Left lung (tissue), 10 donors: Measurements from ENCODE around the gene SPOCK1. TPM values are rescaled to one million over a fixed set of nuclear protein-coding genes. Genes with fewer than 3 reads are reported as not detected.

ENCODE experiments used
- ATAC-seq: fragments of 200-7000 bp; cut with Tn5 transposase; one replicate; pipeline ENCODE4 v1.9.1; 2020; ENCODE audit warnings: moderate library complexity
- DNase-seq, 4 donors: peaks; one replicate each; pipeline ENCODE4 v3.0.0-alpha.2; 2013 to 2020
- H3K27ac ChIP-seq, 2 donors: fragments of 200-600 bp; sonication (generic) in 1 of 2; one replicate each; pipeline versions ENCODE4 v1.5.0 to v1.8.0; 2020 to 2021
- H3K27me3 ChIP-seq, 2 donors: fragments of 200-600 bp; sonication (generic) in 1 of 2; one replicate each; pipeline versions ENCODE4 v1.5.0 to v1.8.0; 2020 to 2021
- H3K36me3 ChIP-seq, 2 donors: fragments of 200-600 bp; sonication (generic) in 1 of 2; one replicate each; pipeline versions ENCODE4 v1.5.0 to v1.8.0; 2020 to 2021
- H3K4me1 ChIP-seq, 2 donors: fragments of 200-600 bp; one replicate each; pipeline ENCODE4 v1.8.0; 2021
- H3K4me3 ChIP-seq, 2 donors: fragments of 200-600 bp; sonication (generic) in 1 of 2; one replicate each; pipeline versions ENCODE4 v1.5.0 to v1.8.0; 2020 to 2021; ENCODE audit warnings: mild to moderate bottlenecking in 1 of 2
- H3K9me3 ChIP-seq, 2 donors: fragments of 200-600 bp; sonication (generic) in 1 of 2; one replicate each; pipeline versions ENCODE4 v1.5.0 to v1.8.0; 2020 to 2021
- intact Hi-C, 2 donors: fragments of 100-400 bp; cut with DNase I; formaldehyde crosslinking; loops; one replicate each; pipeline versions ENCODE4 v1.11.2 to v1.14.2; 2022
- polyA plus RNA-seq, 6 donors: library from polyadenylated mRNA; unstranded; fragments of 120-200 nt; gene quantifications; one replicate each; pipeline ENCODE4 v1.2.1, GENCODE V29; 2013; ENCODE audit not compliant: insufficient read length in 6 of 6
- total RNA-seq, 2 donors: library from RNA; stranded (reverse); fragmentation: NEBNext Ultra II Directional; extraction: Animal tissue kit (Norgen Biotek cat#: 25700); gene quantifications; one replicate each; pipeline ENCODE4 v1.2.1, GENCODE V29; 2021
- TF ChIP-seq, protein P1 (sequence below), 2 donors: fragments of 200-600 bp; sonication (generic) in 1 of 2; IDR thresholded peaks; one replicate each; pipeline versions ENCODE4 v1.5.0 to v1.8.0; 2021; ENCODE audit warnings: antibody characterized with exemption in 2 of 2
- donor health status: DM: no; HTN: yes; CAD: no.
- donor health status: DM: no; HTN: no; CAD: no.

The SPOCK1 gene
- total and polyA plus RNA-seq, 8 donors: 0.43 to 7.6 (median 0.73) TPM

DNA sequence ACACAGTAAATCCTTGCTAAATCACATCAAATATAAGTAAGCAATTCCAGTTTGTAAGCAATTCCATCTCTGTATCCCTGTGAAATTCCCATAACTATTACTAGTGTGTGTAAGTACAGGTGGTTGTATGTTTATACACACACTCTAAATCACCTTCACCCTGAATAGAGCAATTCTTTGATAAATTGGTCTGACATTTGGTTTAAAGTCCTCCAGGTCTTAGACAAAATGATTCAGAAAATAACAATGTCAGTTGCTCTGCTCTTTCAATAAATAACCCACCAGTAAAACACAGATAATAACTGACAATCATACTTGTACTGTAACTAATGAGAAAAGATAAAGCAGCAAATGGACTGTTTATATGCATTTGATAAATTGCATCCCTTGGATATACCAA, 226.3 kb downstream of the SPOCK1 start:
- Histone ChIP-seq H3K4me1 (no peaks in the 10 kb centered on the region), H3K27ac (no peak overlapping the region), H3K27me3 (no peaks in the 10 kb centered on the region), H3K36me3 (no peaks in the 10 kb centered on the region), H3K4me3 (no peak overlapping the region), H3K9me3 (no peaks in the 10 kb centered on the region)
- intact Hi-C loops: no loop called here
- DNase-seq (no peak), ATAC-seq (no peak)
- TF ChIP-seq, protein P1, sequence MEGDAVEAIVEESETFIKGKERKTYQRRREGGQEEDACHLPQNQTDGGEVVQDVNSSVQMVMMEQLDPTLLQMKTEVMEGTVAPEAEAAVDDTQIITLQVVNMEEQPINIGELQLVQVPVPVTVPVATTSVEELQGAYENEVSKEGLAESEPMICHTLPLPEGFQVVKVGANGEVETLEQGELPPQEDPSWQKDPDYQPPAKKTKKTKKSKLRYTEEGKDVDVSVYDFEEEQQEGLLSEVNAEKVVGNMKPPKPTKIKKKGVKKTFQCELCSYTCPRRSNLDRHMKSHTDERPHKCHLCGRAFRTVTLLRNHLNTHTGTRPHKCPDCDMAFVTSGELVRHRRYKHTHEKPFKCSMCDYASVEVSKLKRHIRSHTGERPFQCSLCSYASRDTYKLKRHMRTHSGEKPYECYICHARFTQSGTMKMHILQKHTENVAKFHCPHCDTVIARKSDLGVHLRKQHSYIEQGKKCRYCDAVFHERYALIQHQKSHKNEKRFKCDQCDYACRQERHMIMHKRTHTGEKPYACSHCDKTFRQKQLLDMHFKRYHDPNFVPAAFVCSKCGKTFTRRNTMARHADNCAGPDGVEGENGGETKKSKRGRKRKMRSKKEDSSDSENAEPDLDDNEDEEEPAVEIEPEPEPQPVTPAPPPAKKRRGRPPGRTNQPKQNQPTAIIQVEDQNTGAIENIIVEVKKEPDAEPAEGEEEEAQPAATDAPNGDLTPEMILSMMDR (IDR thresholded peaks at IDR 0.05): no peak

DNA sequence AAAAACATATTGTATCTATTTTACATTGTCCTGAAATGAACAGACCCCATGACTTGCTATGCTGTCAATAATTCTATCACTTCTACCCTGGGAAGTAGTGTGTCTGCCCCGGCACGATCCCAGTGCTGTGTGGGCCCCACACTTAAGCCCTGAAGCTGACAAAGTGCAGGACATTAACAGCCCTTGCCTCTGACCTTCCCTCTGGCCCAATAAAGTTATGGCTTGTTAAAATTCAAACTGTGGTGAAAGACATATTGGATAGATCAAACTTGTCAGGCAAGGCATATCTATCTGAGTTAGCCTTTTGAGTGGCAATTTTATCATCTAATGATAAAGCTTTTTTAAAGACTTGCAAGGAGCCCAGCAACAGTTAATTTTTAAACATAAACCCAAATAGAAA, 229.2 kb downstream of the SPOCK1 start:
- intact Hi-C loops: no loop called here
- H3K27ac ChIP-seq: no peak overlapping the region
- no peak overlapping the region for H3K4me3 ChIP-seq
- no peaks in the 10 kb centered on the region for H3K27me3 ChIP-seq
- no peaks in the 10 kb centered on the region for H3K4me1 ChIP-seq
- TF ChIP-seq, protein P1 (IDR thresholded peaks at IDR 0.05): no peak
- ATAC-seq (no peak), DNase-seq (no peak)
- H3K9me3 ChIP-seq: no peaks in the 10 kb centered on the region
- H3K36me3 ChIP-seq: no peaks in the 10 kb centered on the region

DNA sequence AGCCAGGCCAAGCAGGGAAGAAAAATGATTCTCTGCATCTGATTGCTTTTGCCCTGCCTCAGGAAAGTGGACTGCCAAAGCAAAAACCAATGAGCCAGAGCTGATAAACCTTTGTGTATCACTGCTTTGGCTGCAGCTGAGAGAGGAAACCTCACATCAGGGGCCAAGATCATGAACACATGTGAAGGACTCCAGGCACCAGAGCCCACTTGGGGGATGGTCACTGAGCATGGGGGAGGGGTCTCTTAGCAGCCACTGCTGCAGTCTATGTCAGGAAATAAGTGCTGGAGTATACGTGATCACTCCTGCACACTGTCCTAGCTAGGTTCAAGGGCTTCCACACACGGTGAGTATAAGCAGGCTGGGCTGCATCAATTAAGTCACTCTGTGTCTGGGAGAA, 229.9 kb downstream of the SPOCK1 start:
- Histone ChIP-seq H3K4me1 (no peaks in the 10 kb centered on the region), H3K27me3 (no peaks in the 10 kb centered on the region), H3K27ac (no peak overlapping the region), H3K36me3 (no peaks in the 10 kb centered on the region), H3K4me3 (no peak overlapping the region), H3K9me3 (no peaks in the 10 kb centered on the region)
- intact Hi-C loops: no loop called here
- ATAC-seq (no peak), DNase-seq (no peak)
- TF ChIP-seq, protein P1 (IDR thresholded peaks at IDR 0.05): no peak

DNA sequence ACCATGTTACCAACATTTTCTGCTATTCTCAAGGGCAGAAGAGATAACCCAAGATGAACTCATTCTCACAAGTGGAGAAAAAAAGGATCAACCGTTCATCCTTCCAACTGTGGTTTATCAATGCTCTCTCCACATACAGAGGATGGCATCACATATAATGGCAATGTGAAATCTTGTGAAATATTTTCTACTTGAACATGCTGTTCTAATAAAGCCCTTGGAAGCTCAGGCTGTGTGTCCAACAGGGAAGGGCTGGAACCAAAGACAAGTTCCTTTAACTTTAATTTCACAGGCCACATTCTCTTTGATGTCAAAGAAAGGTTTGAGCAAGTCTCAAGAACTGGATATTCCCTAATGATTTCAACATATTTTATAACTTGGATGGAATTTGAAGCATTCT, 230.5 kb downstream of the SPOCK1 start:
- intact Hi-C loops: no loop called here
- Histone ChIP-seq H3K27ac (no peak overlapping the region), H3K27me3 (no peaks in the 10 kb centered on the region), H3K9me3 (no peaks in the 10 kb centered on the region), H3K4me3 (no peak overlapping the region), H3K36me3 (no peaks in the 10 kb centered on the region), H3K4me1 (no peaks in the 10 kb centered on the region)
- TF ChIP-seq, protein P1 (IDR thresholded peaks at IDR 0.05): no peak
- DNase-seq (no peak), ATAC-seq (no peak)

DNA sequence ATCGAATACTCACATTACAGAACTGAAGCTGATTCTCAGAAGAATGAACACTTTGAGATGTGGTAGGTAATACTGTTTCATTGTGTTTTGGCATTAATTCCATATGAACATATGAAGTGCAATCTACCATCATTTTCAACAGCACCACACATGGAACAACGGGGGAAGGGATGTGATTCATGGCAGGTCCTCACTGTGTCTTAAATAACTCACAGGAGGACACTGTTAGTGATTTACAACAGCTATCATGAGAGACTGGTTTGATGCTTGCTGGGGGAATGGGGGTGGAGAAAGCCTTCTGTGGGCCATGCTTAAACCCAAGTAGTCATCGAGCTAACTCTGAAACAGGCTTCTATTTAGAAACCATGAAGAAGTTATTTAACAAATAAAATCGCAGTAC, 232.9 kb downstream of the SPOCK1 start:
- Histone ChIP-seq H3K27ac (no peak overlapping the region), H3K9me3 (no peaks in the 10 kb centered on the region), H3K27me3 (no peaks in the 10 kb centered on the region), H3K4me1 (no peaks in the 10 kb centered on the region), H3K36me3 (no peaks in the 10 kb centered on the region), H3K4me3 (no peak overlapping the region)
- intact Hi-C loops: no loop called here
- ATAC-seq (no peak), DNase-seq (no peak)
- TF ChIP-seq, protein P1 (IDR thresholded peaks at IDR 0.05): no peak
